Liver (tissue), 3 donors: Measurements from ENCODE around the gene LDHA.

Experiments
- EGR1 ChIP-seq, 2 donors: IDR thresholded peaks; 2 replicates each; pipeline ENCODE4 v1.6.1; 2016 to 2018; ENCODE audit warnings: antibody characterized with exemption in 2 of 2, low read depth in 2 of 2
- FOXA1 ChIP-seq: IDR thresholded peaks from 2 replicates; pipeline ENCODE4 v1.6.1; 2016; ENCODE audit warnings: antibody characterized with exemption
- FOXA2 ChIP-seq: IDR thresholded peaks from 2 replicates; pipeline ENCODE4 v1.6.1; 2016; ENCODE audit warnings: antibody characterized with exemption
- GABPA ChIP-seq, 2 donors: IDR thresholded peaks in 1 of 2; conservative IDR thresholded peaks in 1 of 2; 2 replicates each; pipeline ENCODE4 v1.6.1; 2016; ENCODE audit warnings: antibody characterized with exemption in 2 of 2, mild to moderate bottlenecking in 1 of 2, moderate library complexity in 1 of 2
- HNF4A ChIP-seq, 2 donors: conservative IDR thresholded peaks; 2 replicates each; pipeline ENCODE4 v1.6.1; 2016; ENCODE audit warnings: antibody characterized with exemption in 2 of 2, mild to moderate bottlenecking in 2 of 2
- JUND ChIP-seq, 2 donors: IDR thresholded peaks; 2 replicates each; pipeline ENCODE4 v1.6.1; 2016; ENCODE audit warnings: antibody characterized with exemption in 2 of 2
- RAD21 ChIP-seq, 2 donors: IDR thresholded peaks; 2 replicates each; pipeline ENCODE4 v1.6.1; 2016; ENCODE audit warnings: antibody characterized with exemption in 2 of 2, mild to moderate bottlenecking in 2 of 2
- SP1 ChIP-seq: IDR thresholded peaks from 2 replicates; pipeline ENCODE4 v1.6.1; 2018; ENCODE audit warnings: antibody characterized with exemption, mild to moderate bottlenecking
- TAF1 ChIP-seq: conservative IDR thresholded peaks from 2 replicates; pipeline ENCODE4 v1.6.1; 2016; ENCODE audit warnings: antibody characterized with exemption, mild to moderate bottlenecking
- TF ChIP-seq, protein P1 (sequence below): IDR thresholded peaks from 2 replicates; pipeline ENCODE4 v1.6.1; 2016; ENCODE audit warnings: antibody characterized with exemption
- TF ChIP-seq, protein P2 (sequence below): fragments of 150-350 bp; IDR thresholded peaks from 2 replicates; pipeline ENCODE4 v1.5.1; 2017; ENCODE audit warnings: improper control_type of control experiment, low read depth, low read length; ENCODE audit not compliant: missing input control
- TF ChIP-seq, protein P3 (sequence below): IDR thresholded peaks from 2 replicates; pipeline ENCODE4 v1.6.1; 2016; ENCODE audit warnings: antibody characterized with exemption
- TF ChIP-seq, protein P4 (sequence below): IDR thresholded peaks from 2 replicates; pipeline ENCODE4 v1.6.1; 2016; ENCODE audit warnings: antibody characterized with exemption, mild to moderate bottlenecking
- donor health status: healthy.
- donor health status: healthy.

DNA sequence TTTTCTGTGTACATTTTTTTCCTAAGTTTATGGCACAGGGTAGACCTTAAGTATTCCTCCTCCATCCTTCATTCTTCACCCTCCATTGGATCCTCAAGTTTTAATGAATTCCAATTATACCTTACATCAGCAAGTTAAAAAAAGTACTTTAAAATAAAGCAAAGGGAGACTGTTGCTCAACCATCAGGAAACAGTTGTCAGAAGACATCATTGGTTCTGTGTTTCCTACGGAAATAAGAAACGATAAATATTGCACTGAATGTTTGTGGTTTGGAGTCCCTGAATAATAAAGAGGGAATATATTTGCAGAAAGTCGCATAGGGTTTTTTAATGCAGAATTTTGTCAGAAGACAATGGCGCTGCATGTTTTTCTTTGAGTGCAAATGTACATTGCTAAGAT lies 28.1 kb upstream of the LDHA start:
- TF ChIP-seq JUND (IDR thresholded peaks at IDR 0.05) (no peak), FOXA2 (no peak), TAF1 (no peak), RAD21 (IDR thresholded peaks at IDR 0.05) (no peak), FOXA1 (no peak), EGR1 (IDR thresholded peaks at IDR 0.05; ENCODE audit: low read depth in 2 of 2) (no peak), GABPA (IDR thresholded peaks at IDR 0.05 in 1 of 2, conservative IDR thresholded peaks at IDR 0.05 in 1 of 2) (no peak), SP1 (no peak), HNF4A (conservative IDR thresholded peaks at IDR 0.05) (no peak)
- TF ChIP-seq, protein P1, sequence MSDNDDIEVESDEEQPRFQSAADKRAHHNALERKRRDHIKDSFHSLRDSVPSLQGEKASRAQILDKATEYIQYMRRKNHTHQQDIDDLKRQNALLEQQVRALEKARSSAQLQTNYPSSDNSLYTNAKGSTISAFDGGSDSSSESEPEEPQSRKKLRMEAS = no peak
- TF ChIP-seq, protein P2, sequence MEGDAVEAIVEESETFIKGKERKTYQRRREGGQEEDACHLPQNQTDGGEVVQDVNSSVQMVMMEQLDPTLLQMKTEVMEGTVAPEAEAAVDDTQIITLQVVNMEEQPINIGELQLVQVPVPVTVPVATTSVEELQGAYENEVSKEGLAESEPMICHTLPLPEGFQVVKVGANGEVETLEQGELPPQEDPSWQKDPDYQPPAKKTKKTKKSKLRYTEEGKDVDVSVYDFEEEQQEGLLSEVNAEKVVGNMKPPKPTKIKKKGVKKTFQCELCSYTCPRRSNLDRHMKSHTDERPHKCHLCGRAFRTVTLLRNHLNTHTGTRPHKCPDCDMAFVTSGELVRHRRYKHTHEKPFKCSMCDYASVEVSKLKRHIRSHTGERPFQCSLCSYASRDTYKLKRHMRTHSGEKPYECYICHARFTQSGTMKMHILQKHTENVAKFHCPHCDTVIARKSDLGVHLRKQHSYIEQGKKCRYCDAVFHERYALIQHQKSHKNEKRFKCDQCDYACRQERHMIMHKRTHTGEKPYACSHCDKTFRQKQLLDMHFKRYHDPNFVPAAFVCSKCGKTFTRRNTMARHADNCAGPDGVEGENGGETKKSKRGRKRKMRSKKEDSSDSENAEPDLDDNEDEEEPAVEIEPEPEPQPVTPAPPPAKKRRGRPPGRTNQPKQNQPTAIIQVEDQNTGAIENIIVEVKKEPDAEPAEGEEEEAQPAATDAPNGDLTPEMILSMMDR = no peak
- TF ChIP-seq, protein P3, sequence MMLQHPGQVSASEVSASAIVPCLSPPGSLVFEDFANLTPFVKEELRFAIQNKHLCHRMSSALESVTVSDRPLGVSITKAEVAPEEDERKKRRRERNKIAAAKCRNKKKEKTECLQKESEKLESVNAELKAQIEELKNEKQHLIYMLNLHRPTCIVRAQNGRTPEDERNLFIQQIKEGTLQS = no peak
- TF ChIP-seq, protein P4, sequence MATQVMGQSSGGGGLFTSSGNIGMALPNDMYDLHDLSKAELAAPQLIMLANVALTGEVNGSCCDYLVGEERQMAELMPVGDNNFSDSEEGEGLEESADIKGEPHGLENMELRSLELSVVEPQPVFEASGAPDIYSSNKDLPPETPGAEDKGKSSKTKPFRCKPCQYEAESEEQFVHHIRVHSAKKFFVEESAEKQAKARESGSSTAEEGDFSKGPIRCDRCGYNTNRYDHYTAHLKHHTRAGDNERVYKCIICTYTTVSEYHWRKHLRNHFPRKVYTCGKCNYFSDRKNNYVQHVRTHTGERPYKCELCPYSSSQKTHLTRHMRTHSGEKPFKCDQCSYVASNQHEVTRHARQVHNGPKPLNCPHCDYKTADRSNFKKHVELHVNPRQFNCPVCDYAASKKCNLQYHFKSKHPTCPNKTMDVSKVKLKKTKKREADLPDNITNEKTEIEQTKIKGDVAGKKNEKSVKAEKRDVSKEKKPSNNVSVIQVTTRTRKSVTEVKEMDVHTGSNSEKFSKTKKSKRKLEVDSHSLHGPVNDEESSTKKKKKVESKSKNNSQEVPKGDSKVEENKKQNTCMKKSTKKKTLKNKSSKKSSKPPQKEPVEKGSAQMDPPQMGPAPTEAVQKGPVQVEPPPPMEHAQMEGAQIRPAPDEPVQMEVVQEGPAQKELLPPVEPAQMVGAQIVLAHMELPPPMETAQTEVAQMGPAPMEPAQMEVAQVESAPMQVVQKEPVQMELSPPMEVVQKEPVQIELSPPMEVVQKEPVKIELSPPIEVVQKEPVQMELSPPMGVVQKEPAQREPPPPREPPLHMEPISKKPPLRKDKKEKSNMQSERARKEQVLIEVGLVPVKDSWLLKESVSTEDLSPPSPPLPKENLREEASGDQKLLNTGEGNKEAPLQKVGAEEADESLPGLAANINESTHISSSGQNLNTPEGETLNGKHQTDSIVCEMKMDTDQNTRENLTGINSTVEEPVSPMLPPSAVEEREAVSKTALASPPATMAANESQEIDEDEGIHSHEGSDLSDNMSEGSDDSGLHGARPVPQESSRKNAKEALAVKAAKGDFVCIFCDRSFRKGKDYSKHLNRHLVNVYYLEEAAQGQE = no peak
